GM12892 (cell line): ENCODE results near the gene ATP5F1D.

ENCODE experiments used
- POLR2A ChIP-seq: IDR thresholded peaks from 2 replicates; pipeline ENCODE4 v1.6.1; 2011; ENCODE audit warnings: low read depth, low read length, control low read depth
- POLR2AphosphoS5 ChIP-seq: IDR thresholded peaks from 2 replicates; pipeline ENCODE4 v1.6.1; 2011; ENCODE audit warnings: low read depth, low read length, control low read depth
- TAF1 ChIP-seq: IDR thresholded peaks from 2 replicates; pipeline ENCODE4 v1.6.1; 2011; ENCODE audit warnings: low read depth, mild to moderate bottlenecking, control low read depth, low read length, borderline replicate concordance

DNA sequence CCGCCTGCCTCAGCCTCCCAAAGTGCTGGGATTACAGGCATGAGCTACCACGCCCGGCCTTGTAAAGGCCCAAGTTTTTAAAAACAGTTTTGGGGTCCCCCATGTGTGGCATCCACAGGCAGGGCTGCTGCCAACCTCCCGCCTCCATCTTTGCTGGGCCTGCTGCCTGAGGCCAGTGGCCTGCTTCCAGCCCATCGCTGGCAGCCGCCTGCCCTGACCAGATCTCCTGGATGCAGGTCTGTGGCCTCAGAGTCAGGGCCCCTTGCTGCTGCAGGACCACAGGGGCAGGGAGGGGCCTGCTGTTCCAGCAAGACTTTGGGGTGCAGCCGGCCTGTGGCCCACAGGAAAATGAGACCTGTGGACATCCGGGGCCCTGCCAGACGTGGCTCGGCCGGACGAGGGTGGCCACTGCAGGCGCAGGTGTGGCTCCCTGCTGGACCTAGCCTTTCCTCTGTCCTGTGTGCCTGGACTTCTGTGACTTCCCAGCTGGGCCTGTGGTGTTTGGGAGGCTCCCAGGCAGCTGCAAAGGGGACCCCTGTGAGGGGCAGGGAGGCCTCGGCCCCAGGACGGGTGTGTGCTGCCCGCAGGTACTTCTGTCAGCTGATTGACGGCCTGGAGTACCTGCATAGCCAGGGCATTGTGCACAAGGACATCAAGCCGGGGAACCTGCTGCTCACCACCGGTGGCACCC, 21.6 kb upstream of the ATP5F1D start:
- TF ChIP-seq POLR2A (no peak), POLR2AphosphoS5 (no peak), TAF1 (no peak)
